Esophagus squamous epithelium (tissue), 5 donors: ENCODE measurements around the gene KRTAP21-2. TPM values are rescaled to one million over a fixed set of nuclear protein-coding genes. Genes with fewer than 3 reads are reported as not detected.

Experiments used
- DNase-seq: peaks from one replicate; lab custom pipeline; 2025; lab: John Stamatoyannopoulos, UW
- H3K27ac ChIP-seq, 4 donors: fragments of 200-600 bp; sonication (generic); one replicate each; pipeline ENCODE4 v1.5.1; 2016 to 2019; ENCODE audit warnings: mild to moderate bottlenecking in 1 of 4
- H3K27me3 ChIP-seq, 4 donors: fragments of 200-600 bp; sonication (generic); 1 replicate in 3 of 4; 2 replicates in 1 of 4; pipeline versions ENCODE4 v1.5.1 to v1.6.0; 2017 to 2021; ENCODE audit warnings: antibody characterized with exemption in 1 of 4
- H3K36me3 ChIP-seq, 3 donors: fragments of 200-600 bp; sonication (generic); one replicate each; pipeline ENCODE4 v1.5.1; 2016 to 2019
- H3K4me1 ChIP-seq, 3 donors: fragments of 200-600 bp; sonication (generic); one replicate each; pipeline ENCODE4 v1.5.1; 2017 to 2019
- H3K4me3 ChIP-seq, 4 donors: fragments of 200-600 bp; sonication (generic); 1 replicate in 3 of 4; 2 replicates in 1 of 4; pipeline ENCODE4 v1.5.1; 2016 to 2019; ENCODE audit warnings: mild to moderate bottlenecking in 2 of 4, moderate library complexity in 1 of 4
- H3K9me3 ChIP-seq, 3 donors: fragments of 200-600 bp; sonication (generic); one replicate each; pipeline ENCODE4 v1.5.1; 2016 to 2019
- CTCF ChIP-seq, 6 experiments: fragments of 450-650 bp in 4 of 6; fragments of 200-600 bp in 2 of 6; sonication (generic) in 2 of 6; IDR thresholded peaks; one replicate each; pipeline ENCODE4 v1.5.1; 2016 to 2019; ENCODE audit warnings: antibody characterized with exemption in 6 of 6, mild to moderate bottlenecking in 4 of 6, moderate library complexity in 4 of 6
- POLR2A ChIP-seq, 4 donors: fragments of 450-650 bp; IDR thresholded peaks; one replicate each; pipeline ENCODE4 v1.6.1; 2017; ENCODE audit warnings: antibody characterized with exemption in 4 of 4, mild to moderate bottlenecking in 4 of 4, moderate library complexity in 3 of 4
- WGBS, 2 donors: methylation state at CpG; one replicate each; pipeline ENCODE4 v1.1.5; 2018; 5-methylcytosine and 5-hydroxymethylcytosine counted together
- intact Hi-C: fragments of 100-400 bp; cut with DNase I; formaldehyde crosslinking; loops from one replicate; pipeline ENCODE4 v1.15.0; 2022
- total RNA-seq, 4 donors: library from RNA; depleted of rRNA; stranded (reverse); fragments of >200 nt; gene quantifications; one replicate each; pipeline ENCODE4 v1.1.0, GENCODE V29; 2016
- donor health status: DM: yes; HTN: yes; CAD: no.

KRTAP21-2 gene
- total RNA-seq = not detected

- Histone ChIP-seq H3K36me3 (no peaks in the 10 kb centered on the region), H3K4me3 (no peak within 1 kb of the TSS), H3K27ac (no peak within 1 kb of the TSS), H3K4me1 (no peaks in the 10 kb centered on the region), H3K27me3 (no peaks in the 10 kb centered on the region), H3K9me3 (no peaks in the 10 kb centered on the region)
- DNase-seq = no peak
- intact Hi-C loops = no loop called here
- TF ChIP-seq CTCF (IDR thresholded peaks at IDR 0.05) (no peak), POLR2A (IDR thresholded peaks at IDR 0.05) (no peak)
These were observed at the start of gene KRTAP21-2 for GRCh38 chr21:30747159-30747558. Gene KRTAP21-2 (minus strand): TSS chr21:30747259. CDS start chr21:30747202, 57 bp downstream.

- H3K36me3 ChIP-seq = no peaks in the 10 kb centered on the region
- no peaks in the 10 kb centered on the region for H3K4me1 ChIP-seq
- H3K27me3 ChIP-seq = no peaks in the 10 kb centered on the region
- H3K4me3 ChIP-seq = no peak overlapping the region
- 49 to 51% methylated on average over 2 of the region's 2 CpGs for WGBS, 2 donors
- no peaks in the 10 kb centered on the region for H3K9me3 ChIP-seq
- intact Hi-C loops = no loop called here
- no peak for DNase-seq
- no peak for TF ChIP-seq CTCF (IDR thresholded peaks at IDR 0.05)
- no peak for TF ChIP-seq POLR2A (IDR thresholded peaks at IDR 0.05)
- H3K27ac ChIP-seq = no peak overlapping the region
These were observed 46.7 kb upstream of the KRTAP21-2 start for GRCh38 chr21:30793581-30794314.

GRCh38 chr21:30779249-30779648 is 32.2 kb upstream of the KRTAP21-2 start:
- no peak overlapping the region for H3K27ac ChIP-seq
- no peaks in the 10 kb centered on the region for H3K4me1 ChIP-seq
- H3K9me3 ChIP-seq = no peaks in the 10 kb centered on the region
- no peak for DNase-seq
- intact Hi-C loops = no loop called here
- no peaks in the 10 kb centered on the region for H3K27me3 ChIP-seq
- no peaks in the 10 kb centered on the region for H3K36me3 ChIP-seq
- 80 to 87% methylated on average over 1 of the region's 1 CpG for WGBS, 2 donors
- H3K4me3 ChIP-seq = no peak overlapping the region
- TF ChIP-seq POLR2A (IDR thresholded peaks at IDR 0.05) (no peak), CTCF (IDR thresholded peaks at IDR 0.05) (no peak)

- WGBS, 2 donors = 83 to 89% methylated on average over 4 of the region's 4 CpGs
- intact Hi-C loops = no loop called here
- Histone ChIP-seq H3K27ac (no peak overlapping the region), H3K9me3 (no peaks in the 10 kb centered on the region), H3K27me3 (no peaks in the 10 kb centered on the region), H3K36me3 (no peaks in the 10 kb centered on the region), H3K4me3 (no peak overlapping the region), H3K4me1 (no peaks in the 10 kb centered on the region)
- TF ChIP-seq POLR2A (IDR thresholded peaks at IDR 0.05) (no peak), CTCF (IDR thresholded peaks at IDR 0.05) (no peak)
- DNase-seq = no peak
These were observed 22.8 kb upstream of the KRTAP21-2 start for GRCh38 chr21:30769724-30770431.

GRCh38 chr21:30760776-30761175 is 13.7 kb upstream of the KRTAP21-2 start:
- whole genome bisulfite sequencing, 2 donors = 58 to 65% methylated on average over 2 of the region's 2 CpGs

More at GRCh38 chr21:30760776-30761175, 13.7 kb upstream of the KRTAP21-2 start:
- Histone ChIP-seq H3K4me3 (no peak overlapping the region), H3K36me3 (no peaks in the 10 kb centered on the region), H3K9me3 (no peaks in the 10 kb centered on the region), H3K4me1 (no peaks in the 10 kb centered on the region), H3K27ac (no peak overlapping the region), H3K27me3 (no peaks in the 10 kb centered on the region)
- no peak for DNase-seq
- TF ChIP-seq POLR2A (IDR thresholded peaks at IDR 0.05) (no peak), CTCF (IDR thresholded peaks at IDR 0.05) (no peak)
- intact Hi-C loops = no loop called here
